Measurements from ENCODE around the gene PAFAH2. TPM values are rescaled to one million over a fixed set of nuclear protein-coding genes. Genes with fewer than 3 reads are reported as not detected.

PAFAH2 gene
- total and polyA plus RNA-seq, 2 of the 8 experiments (the other 6 are each of a cell fraction or from before 2014, with no cell fraction given) = 7.7 to 9.3 TPM

GRCh38 chr1:26025060-26025459 is 27.2 kb upstream of the PAFAH2 start (continued):
- TF ChIP-seq CHD7 (IDR thresholded peaks at IDR 0.05; ENCODE audit: insufficient replicate concordance, low read length) = no peak
- no peak for TF ChIP-seq RFX5 (IDR thresholded peaks at IDR 0.05; ENCODE audit: borderline replicate concordance, low read depth, low read length)
- no peak for TF ChIP-seq BCL11A (IDR thresholded peaks at IDR 0.05; ENCODE audit: low read depth in 2 of 2, low read length in 2 of 2)
- no peak for TF ChIP-seq NRF1 (IDR thresholded peaks at IDR 0.05; ENCODE audit: low read depth, low read length)
- TF ChIP-seq EGR1 (IDR thresholded peaks at IDR 0.05; ENCODE audit: borderline replicate concordance, low read depth, low read length) = no peak
- TF ChIP-seq CBX5 (IDR thresholded peaks at IDR 0.05; ENCODE audit: low read depth, low read length) = no peak
- no peak for TF ChIP-seq POLR2A (IDR thresholded peaks at IDR 0.05; ENCODE audit: control extremely low read depth in 1 of 2, low read depth in 2 of 2, low read length in 2 of 2)
- TF ChIP-seq GTF2F1 (IDR thresholded peaks at IDR 0.05; ENCODE audit: borderline replicate concordance, low read depth, low read length) = no peak
- no peak for TF ChIP-seq POLR2AphosphoS5 (IDR thresholded peaks at IDR 0.05; ENCODE audit: low read depth, low read length)
- no peak for TF ChIP-seq CHD2 (IDR thresholded peaks at IDR 0.05; ENCODE audit: low read length)
- TF ChIP-seq YY1 (IDR thresholded peaks at IDR 0.05; ENCODE audit: low read depth, low read length) = no peak
- no peak for TF ChIP-seq SP1 (IDR thresholded peaks at IDR 0.05; ENCODE audit: low read depth, low read length)
- TF ChIP-seq CBX8 (IDR thresholded peaks at IDR 0.05; ENCODE audit: borderline replicate concordance, low read depth, low read length) = no peak
- TF ChIP-seq BRCA1 (IDR thresholded peaks at IDR 0.05; ENCODE audit: low read depth, low read length) = no peak

All from H1 (cell line).